ENCODE data around the gene LPCAT3.

- no peak for TF ChIP-seq GATA2 (IDR thresholded peaks at IDR 0.05; ENCODE audit: low read depth, low read length)
- no peak for TF ChIP-seq GATA3 (IDR thresholded peaks at IDR 0.05; ENCODE audit: low read depth, low read length)
Observed at GRCh38 chr12:7039403-7039802, 21.1 kb upstream of the LPCAT3 start.
